HG03175 (cell line): ENCODE data around the gene YKT6.
"Not testable (repeated sequence)": the region's sequence is repeated elsewhere in the genome, so short reads cannot be mapped to it uniquely, and the experiment has no call there.

ENCODE experiments used
- ATAC-seq: cut with Tn5 transposase; IDR thresholded peaks from one replicate; pipeline ENCODE4 v1.9.1; 2021; ENCODE audit warnings: mild to moderate bottlenecking, moderate library complexity; ENCODE audit not compliant: unreplicated experiment

YKT6 gene

DNA sequence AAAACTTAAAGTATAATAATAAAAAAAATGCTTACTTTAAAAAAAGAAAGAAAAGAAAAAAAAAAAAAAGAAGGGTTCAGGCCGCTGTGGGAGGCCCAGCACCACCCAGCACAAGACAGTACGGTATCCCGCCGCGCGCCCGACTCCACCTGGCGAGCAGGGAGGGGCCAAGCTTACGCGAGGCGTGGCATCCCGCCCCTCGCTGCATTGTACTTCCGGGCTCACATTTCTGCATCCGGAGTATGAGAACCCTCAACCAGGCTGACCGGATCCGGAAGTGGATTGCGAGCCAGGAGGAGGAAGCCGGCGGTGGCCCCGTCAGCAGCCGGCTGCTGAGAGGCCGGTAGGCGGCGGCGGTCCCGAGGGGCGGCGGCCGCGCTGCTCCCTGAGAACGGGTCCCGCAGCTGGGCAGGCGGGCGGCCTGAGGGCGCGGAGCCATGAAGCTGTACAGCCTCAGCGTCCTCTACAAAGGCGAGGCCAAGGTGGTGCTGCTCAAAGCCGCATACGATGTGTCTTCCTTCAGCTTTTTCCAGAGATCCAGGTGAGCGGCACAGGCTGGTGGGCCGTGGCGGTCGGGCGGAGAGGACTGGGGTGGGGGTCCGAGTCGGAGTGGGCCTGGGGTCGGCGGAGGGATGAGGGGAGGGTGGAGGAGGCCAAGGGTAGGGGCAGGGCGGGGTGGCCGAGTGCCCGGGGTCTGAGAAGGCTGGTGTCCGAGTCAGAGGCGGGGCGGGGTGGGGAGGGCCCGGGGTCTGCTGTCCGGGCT is at the start of gene YKT6:
Gene YKT6 (plus strand): TSS at position 280 of the 763 bp plus-strand sequence. CDS start 158 bp downstream, at position 438.
- ATAC-seq: peak; percentile 98

DNA sequence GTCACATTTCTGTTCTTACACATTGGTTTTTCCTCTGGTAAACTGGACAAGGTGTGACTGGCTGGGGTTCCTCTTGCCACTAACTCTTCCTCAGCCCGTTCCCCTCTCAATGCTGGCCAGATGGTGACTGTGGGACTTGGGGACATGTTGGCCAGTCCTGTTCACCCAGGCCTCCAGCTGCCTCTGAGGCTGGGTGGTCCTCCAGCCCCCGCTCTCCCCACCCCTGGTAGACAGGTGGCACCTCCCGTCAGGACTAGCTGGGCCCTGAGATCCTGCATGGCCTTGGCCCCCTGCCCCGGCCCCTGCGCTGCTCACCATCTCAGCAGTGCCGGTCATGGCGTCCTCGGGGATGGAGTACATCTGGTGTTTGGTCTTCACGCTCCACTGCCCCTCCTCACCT is 48.8 kb upstream of the YKT6 start:
- no peak for ATAC-seq

DNA sequence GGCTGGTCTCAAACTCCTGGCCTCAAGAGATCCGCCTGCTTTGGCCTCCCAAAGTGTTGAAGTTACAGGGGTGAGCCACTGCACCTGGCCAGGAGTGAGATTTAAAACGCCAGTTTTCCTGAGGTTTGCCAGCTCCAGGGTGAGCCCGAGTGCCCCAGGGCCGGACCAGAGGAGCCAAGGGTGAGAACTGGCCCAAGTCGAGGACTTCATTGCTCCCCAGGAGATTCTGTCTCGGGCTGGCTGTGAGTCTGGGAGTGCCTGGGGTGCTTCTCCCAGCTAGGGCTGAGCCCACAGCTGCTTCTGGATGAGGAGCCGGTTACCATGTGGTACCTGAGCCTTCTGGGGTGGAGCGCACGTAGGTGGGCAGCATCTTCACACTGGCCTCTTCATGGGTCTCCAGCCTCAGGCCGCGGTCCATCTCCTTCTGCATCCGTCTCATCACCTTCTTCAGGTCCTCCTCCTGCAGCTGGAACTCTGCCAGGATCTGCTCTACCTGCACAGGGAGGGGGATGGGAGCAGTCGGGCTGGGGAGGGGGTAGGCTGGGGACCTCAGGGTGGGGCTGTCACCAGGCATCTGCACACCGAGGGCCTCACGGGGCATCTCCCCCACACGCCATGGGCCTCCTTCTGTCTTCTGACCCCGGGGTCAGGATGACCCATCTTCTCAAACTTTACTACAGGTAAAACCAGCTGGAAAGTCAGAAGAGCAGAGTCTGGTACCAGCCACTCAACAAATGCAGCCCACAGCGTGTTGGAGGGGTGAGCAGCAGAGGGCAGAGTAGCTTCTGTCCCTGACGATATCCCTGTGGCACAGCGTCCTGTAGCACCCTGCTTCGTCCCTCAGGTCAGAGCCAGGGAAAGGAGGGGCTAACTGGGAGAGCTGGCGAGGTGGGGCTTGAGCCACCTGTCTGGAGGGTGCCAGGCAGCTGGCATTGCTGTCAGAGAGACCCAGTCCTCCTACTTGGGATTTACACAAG is 47.5 kb upstream of the YKT6 start:
- ATAC-seq: no peak

DNA sequence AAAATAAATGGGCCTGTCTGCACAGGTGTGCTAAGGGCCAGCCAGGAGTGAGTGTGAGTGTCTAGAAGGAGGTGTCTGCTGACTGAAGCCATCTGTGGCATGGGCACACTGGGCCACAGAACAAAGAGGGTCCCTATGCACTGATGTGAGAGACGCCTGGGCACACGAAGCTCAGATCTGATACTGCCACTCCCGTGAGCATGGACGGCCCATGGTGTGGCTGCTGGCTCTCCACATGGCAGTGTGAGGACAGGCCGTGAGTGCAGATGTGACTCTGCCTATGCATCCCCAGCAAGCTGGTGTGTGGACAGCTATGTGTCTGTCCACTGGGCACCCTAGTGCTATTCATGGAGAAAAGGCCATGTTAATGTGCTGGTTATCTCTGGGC is 46.8 kb upstream of the YKT6 start:
- no peak for ATAC-seq

DNA sequence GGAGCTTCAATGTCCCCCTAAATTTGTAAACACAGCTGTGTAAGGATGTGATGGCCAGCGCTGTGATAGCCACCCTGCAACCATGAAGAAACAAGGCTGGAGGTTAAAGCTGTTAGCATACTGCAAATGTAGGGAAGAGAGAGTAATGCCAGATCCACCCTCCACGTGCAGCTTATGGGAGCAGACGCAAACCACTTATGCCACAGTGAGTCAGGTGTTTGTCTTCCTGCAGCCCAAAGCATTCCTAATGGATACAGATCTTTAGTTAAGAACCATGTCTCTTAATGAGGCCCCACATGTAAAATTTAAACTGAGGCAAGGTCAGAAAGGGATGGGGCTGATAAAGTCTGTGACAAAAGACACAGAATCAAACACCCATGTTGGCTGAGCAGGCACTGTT is 46.1 kb upstream of the YKT6 start:
- ATAC-seq: no peak

DNA sequence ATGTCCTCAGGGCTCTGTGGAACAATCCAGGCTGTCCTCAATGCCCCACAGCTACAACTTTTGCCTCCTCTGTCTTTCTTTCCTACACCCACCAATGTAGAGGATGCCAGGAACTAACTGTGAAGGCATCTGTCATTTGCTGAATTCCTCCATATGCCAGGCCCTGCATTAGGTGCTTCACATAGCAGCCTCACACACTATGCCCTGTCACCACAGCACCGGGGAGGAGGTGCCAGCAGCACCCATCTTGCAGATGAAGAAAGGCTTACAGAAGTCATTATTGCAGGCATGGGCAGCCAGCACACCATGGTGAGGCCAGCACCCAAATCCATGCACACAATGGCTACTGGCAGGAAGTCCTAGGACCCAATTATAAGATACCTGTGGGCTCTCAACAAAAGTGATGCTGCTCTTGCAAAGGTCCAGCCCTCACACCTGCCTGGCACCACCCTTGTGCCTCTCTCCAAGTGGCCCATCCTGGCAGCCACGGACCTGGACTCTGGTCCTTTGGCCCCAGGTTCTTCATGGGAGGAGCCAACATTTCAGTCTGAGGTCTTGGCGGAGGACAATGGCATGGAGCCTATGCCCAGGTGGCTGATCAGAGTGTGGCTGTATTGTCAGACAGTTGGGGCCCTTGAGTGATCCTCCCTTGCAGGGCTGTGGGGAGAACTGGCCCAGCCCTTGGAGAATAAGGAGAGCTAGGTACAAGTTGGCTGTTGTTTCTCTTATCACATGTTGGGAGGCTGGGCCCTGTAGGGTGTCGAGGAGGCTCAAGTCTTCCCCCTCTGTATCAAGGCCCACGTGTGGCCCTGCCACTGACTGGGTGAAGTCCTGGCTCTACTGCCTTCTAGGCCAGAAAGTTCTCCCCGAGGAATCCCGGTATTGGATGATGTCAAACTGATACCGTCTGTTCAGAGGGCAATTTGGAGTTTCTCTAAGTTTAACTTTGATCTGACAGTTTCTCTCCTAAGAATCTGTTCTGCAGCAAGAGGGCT is 45.3 kb upstream of the YKT6 start:
- ATAC-seq: no peak

DNA sequence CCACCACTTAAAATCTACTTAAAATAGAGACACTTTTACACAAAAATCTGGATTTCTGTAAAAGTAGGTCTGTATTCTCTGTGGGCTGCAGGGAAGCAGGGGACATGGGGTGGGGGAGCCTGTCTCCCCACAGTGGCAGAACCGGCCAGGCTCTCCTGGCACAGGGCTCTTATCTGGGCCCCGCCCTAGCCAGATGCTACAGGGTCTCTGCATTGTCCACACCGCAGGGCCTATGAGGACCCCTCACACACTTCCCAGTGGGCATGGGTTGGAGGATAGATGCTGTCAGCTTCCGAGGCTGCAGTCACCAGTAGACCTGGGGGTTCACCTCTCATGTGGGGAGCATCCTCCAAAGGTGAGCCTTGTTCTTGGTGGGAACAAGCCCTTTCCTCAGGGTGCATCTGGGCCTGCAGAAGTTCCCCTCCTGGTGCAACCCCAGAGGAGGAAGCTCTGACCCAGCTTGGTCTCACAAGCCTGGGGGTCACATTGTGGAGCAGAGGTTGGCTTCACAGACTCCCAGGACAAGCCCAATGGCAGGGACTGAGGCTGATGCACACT is 44.2 kb upstream of the YKT6 start:
- ATAC-seq: no peak

DNA sequence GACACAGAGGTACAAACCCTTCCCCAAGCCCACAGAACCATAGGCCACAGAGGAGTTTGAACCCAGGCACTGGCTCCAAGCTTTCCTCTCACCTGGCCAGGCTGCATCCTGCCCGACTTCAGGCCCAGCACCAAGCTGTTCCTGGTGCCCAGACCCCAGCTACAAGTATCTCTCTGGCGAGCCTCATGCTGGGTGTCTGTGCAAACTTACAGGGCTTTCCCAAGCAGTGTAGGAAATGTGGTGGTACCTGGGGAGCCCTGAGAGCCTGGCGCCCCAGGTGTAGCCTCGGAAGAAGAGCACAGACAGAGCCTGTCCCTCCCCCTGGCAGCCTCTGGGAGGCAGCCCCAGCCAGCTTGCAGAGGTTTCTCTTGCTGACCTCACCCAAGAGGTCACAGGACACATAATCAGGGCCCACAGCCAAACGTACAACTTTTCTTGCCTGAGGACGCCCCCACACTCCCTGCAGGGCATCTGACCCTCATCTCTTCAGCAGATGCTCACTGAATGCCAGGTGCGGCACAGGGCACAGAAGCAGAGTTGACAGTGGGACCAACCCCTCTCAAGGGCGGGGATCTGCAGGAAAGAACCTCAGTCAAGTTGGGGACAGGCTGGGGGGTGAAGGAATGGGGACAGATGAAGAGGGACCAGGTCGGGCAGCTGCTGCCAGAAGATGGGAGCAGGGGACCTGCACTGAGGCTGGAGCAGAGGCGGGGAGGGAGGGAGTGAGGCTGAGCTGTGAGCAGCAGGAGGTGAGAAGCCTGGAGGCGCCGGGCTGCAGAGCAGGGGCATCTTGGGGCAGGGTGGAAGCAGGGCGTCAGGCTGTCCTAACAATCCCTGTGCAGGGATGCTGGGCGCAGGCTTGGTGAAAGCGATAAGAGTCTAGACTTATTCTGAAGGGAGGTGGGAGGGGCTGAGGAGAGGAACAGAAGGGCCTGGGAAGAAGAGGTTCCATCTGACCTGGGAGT is 43.4 kb upstream of the YKT6 start:
- ATAC-seq: no peak

DNA sequence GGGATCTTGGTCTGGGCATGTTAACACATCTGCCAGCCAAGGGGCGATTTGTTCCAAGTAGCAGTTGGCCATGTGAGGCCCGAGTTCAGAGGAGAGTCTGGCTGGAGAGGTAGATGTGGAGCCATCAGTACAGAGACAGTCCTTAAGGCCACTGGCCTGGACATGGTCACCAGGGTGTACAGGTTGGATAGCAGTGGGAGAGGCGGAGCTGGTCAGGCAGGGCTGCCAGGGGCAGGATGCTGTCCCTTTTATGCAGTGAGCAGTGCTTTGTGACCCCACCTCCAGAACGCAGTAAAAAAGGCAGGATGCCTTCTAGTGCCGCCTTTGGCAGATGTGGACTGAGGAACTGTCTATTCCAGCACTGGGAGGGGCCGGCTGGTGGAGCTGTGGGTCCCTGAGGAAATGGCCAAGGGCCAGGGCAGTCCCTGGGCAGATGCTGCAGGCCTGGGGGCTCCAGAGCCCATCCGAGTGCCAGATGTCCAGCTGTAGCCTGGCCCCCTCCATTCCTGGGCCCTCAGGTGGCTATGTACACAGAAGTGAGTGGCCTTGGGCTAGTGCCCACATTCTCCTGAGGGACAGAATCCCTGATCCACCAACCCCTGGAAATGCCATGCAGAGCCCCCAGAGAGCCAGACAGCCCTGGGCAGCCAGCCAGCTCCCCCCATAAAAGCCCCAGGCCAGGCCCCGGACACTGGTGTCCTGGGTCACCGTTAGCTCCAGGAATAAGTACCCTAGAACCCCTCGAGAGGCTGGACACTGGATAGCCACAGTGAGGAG is 42.5 kb upstream of the YKT6 start:
- no peak for ATAC-seq

DNA sequence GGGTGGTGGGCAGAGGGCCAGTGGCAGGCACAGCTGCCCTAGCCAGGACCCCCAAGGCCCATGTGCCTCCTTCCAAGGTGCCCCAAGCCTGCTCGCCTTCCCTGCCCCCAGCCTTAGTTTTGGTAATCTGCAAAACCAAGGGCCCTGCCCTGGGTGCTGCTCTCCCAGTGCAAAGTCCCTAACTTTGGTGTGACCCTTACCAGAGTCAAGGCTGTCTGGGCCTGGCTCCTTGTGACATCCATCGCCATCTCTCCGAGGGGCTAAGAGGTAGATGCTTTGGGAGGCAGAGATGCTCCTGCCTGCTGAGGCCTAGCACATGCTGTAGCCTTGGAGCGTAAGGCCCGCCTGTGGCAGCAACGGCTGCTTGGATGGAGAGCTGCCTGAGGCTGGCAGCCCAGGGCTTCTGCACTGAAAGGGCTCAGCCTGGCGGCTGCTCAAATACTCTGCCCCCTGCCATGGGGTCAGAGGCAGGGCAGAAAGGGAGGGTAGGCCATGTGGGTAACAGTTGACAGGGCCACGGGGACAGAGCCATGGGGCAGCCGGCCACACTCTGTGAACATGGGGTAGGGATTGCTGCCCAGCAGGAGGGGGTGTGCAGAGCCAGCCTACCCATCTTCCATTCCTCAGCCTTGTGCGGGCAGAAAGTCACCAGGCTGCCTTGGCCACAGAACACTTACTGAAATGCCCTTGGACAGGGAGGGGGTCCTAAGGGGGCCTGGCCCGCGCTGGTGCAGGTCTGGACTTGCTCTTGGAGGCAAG is 41.7 kb upstream of the YKT6 start:
- ATAC-seq: no peak

DNA sequence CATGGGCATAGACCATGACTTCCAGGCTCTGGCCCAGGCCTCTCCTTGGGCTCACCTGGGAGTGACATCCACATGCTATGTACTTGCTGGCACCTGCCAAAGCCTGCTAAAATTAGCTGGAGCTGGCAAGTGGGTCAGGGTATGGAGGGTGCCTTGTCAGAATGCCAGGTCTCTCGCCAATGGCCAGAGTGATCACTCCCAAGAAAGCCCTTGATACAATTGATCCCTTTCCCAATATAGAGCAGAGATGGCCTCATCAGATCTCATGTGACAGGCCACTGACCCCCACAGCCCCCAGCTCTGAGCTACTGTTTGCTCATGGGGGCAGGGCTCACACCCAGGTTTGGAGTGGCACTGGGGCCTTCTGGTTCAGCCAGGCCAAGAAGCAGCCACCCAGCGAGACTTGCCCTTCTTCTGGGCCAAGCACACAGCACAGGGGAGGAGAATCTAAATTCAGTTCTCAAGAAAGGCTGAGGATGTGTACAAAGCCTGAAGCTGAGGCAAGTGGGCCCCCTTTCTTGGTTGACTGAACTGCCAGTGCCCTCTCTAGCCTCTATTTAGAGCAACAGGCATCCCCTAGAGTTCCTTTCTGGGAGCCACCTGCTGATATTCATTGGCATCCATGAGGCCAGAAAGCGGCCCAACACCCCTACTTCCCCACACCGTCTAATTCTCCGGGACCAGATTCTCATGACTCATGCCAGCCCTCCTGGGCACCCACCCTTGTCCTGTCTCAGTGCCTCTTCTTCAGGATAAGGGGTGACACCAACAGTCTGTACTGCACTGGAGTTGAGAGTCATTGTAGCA is 40.8 kb upstream of the YKT6 start:
- no peak for ATAC-seq

DNA sequence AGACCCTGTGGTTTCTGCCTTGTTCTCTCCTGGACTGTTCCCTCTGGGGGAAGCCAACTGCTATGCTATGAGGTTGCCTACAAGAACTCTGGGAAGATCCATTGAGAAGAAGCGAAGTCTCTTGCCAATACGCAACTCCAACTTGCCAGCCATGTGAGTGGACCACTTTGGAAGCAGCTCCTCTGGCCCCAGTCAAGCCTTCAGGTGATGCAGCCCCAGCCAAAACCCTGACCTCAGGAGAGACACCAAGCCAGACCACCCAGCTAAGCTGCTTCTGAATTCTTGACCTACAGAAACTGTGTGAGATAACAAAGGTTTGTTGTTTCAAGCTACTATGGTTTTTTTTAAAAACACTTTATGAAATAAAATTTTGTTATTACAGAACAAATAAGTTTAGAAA is 39.4 kb upstream of the YKT6 start:
- no peak for ATAC-seq

DNA sequence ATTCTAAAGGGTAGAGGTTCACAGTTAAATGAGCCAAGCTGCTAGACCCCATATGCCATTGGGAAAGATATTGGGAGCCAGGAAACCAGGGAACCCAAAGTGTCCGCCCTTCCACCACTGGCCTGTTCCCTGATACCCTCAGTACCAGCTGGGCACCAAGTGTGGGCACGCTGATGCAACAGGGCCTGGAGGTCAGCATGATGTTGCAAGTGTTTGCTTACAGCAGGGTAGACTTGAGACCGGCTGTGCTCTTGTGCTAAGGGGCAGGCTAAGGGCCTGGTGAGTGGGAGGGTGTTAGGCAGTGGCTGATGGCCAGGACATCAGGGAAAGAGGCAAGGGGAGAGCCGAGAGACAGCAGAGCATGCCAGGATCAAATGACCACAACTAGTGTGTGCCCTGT is 38.6 kb upstream of the YKT6 start:
- no peak for ATAC-seq

DNA sequence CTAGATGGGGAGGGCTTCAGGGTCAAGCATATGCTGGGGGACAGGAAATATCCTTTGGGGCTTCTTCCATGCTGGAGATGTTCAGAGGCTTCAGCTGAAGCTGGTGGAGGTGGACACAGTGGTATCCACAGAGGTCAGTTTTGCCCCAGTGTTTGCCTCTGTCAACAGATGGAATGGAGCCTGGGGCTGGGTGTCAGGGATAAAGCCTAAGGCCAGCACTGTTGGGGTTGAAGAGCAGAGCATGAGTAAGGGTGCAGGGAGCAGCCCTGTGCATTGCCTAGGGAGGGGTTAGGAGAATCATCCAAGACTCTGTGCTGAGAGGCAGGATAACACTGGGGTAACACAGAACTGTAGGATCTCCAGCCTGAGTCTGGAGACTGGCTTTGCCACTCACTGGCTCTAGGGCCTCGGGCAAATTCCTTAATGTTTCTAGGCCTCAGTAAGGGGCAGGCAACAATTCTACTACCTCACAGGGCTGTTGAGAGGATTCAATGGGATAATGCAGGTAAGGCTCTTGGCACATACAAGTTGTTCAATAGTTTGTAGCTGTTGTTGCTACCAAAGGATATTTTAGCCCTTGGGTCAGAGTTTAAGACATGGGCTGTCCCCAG is 37.9 kb upstream of the YKT6 start:
- no peak for ATAC-seq

DNA sequence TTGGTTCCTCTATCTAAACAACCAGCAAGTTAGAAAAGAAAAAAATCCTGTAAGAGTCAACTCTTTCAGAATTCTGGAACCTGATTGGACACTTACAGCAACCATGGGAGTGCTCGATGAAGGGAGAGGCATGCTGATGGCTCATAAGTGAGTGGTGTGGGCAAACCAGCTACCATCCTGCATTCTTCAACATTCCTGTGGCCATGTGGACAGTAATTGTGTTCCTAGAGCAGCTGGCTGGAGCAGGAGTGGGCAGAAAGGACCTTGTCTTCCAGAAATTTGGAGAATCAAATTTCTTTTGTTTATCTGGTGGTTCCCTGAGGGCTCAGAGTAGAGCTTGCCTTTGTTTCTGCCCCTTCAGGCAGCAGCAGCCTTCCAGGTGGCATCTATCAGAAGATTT is 37.2 kb upstream of the YKT6 start:
- no peak for ATAC-seq

DNA sequence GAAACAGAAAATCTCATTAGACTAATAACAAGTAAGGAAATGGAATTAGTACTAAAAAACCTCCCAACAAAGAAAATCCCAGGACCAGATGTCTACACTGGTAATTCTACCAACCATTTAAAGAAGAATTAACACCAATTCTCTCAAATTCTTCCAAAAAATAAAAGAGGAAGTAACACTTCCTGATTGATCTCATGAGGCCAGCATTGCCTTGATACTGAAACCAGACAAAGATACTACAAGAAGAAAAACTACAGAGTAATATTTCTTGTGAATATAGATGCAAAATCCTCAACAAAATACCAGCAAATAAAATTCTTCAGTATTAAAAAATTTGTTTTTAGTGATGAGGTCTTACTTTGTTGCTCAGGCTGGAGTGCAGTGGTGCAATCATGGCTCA is 32.9 kb upstream of the YKT6 start:
- ATAC-seq: no peak

DNA sequence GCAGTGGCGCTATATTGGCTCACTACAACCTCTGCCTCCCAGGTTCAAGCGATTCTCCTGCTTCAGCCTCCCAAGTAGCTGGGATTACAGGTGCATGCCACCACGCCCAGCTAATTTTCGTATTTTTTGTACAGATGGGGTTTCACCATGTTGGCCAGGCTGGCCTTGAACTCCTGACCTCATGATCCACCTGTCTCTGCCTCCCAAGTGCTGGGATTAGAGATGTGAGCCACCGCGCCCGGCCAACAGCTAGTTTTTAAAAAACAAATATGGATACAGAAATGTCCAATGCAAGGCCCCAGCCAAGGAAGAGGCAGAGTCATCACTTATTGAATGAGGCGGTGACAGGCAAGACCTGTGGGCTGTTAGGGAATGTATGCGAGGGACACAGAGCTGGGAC is 28.9 kb upstream of the YKT6 start:
- ATAC-seq: not testable (repeated sequence)
